Daoy (cell line): ENCODE data around the gene CYP11A1. TPM values are rescaled to one million over a fixed set of nuclear protein-coding genes. Genes with fewer than 3 reads are reported as not detected.

Experiments
- DNase-seq: peaks from one replicate; pipeline ENCODE4 v3.0.0-alpha.2; 2015; ENCODE audit warnings: low read depth
- total RNA-seq: library from RNA; depleted of rRNA; stranded (reverse); fragments of >200 nt; shearing (Covaris generic); gene quantifications from 2 replicates; pipeline ENCODE4 v1.2.3, GENCODE V29; 2014

Gene CYP11A1
- total RNA-seq, 1 experiment from 2014 or later, result 0.06 TPM

- no peak for DNase-seq
Measured at GRCh38 chr15:74347757-74348250, 19.6 kb downstream of the CYP11A1 start.

GRCh38 chr15:74345051-74345450, 22.4 kb downstream of the CYP11A1 start:
- peak; percentile 71 for DNase-seq

- no peak for DNase-seq
Measured at GRCh38 chr15:74343797-74344127, 23.7 kb downstream of the CYP11A1 start.

- no peak for DNase-seq
Measured at GRCh38 chr15:74343127-74343796, 24.2 kb downstream of the CYP11A1 start.

GRCh38 chr15:74340150-74340549, 27.3 kb downstream of the CYP11A1 start:
- no peak for DNase-seq

- no peak for DNase-seq
Measured at GRCh38 chr15:74339371-74339770, 28.1 kb downstream of the CYP11A1 start.

DNA sequence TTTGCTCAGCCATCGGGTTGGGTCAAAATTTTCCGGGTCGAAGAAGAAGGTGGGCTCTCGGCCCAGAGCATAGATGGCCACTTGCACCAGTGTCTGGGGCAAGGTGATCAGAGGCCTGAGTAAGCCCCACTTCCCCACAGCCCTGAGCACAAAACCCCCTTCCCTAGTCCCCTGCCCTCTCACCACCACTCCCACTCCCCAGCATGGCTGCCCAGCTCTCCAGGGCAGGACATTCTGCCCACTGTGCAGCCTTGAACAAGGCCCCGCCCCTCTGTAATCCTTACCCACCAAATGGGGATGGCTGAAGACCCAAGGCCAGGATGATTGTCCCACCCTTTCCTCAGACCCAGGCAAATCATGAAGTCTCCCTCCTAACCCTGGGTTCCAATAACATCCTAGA, 28.8 kb downstream of the CYP11A1 start:
- no peak for DNase-seq

- DNase-seq, result no peak
Measured at GRCh38 chr15:74337607-74338211, 29.7 kb downstream of the CYP11A1 start.

GRCh38 chr15:74337146-74337545, 30.3 kb downstream of the CYP11A1 start:
- no peak for DNase-seq

DNA sequence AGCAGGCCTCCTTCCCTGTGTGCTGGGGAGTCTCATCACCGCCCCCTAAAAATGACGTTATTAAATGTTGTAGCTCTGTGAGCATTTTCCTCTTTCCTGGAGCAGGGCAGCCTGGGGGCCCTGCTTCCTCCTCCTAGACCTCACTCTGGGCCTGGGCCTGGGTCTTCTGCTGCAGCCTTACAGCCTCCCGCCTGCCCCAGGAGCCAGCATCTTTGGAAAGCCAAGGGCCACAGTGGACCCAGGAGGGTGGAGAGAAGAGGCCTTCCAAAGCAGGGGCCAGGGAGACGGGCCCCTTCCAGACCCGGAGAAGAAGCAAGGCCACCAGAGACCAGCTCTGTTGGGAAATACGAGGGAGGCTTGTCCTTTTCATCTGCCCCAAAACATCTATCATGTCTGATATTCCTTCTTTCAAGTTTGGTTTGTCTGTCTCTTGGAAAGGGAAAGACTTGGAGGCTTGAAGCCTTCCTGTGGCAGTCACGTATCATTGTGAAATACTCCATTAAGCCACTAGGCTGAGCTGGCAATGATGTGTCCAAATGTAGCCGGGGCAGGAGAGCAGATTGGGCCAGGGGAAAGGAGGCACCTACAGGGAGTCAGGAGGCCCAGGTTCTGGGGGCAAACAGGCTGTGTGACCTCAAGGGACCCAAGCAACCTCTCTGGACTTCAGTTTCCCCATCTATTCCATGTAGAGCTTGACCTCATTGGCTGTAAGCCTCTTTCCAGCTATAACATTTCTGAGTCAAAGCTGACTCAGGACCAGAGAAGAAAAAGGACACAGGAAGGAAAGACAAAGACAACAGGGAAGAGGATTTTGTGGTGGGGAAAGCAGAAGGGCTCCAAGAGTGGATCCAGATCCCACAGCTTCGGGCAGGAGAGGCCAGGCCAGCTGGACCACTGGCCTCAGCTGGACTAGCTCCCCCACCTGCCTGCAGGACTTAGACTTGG, 31.1 kb downstream of the CYP11A1 start:
- DNase-seq, result no peak

- no peak for DNase-seq
Measured at GRCh38 chr15:74335396-74335795, 32.0 kb downstream of the CYP11A1 start.

- DNase-seq, result no peak
Measured at GRCh38 chr15:74334127-74334526, 33.3 kb downstream of the CYP11A1 start.

GRCh38 chr15:74333662-74334061, 33.8 kb downstream of the CYP11A1 start:
- no peak for DNase-seq

DNA sequence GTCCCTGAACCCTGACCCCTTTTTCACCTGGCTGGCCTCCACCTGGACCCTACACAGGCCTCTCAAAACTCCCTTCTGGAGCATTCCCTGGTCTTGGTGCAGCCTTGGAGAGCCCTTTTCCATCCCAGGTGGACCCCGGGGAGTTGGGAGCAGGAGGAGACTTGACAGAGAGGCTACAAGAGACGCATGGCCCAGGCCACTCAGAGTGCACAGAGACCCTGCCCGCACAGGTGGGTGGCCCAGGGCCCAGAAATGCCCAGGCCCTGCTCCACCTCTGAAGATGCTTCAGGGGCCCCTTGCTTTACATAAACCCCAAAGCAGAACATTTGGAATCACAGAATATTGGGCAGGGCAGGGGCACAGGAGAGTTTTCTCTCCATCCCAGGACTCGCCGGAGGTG, 34.4 kb downstream of the CYP11A1 start:
- no peak for DNase-seq

DNA sequence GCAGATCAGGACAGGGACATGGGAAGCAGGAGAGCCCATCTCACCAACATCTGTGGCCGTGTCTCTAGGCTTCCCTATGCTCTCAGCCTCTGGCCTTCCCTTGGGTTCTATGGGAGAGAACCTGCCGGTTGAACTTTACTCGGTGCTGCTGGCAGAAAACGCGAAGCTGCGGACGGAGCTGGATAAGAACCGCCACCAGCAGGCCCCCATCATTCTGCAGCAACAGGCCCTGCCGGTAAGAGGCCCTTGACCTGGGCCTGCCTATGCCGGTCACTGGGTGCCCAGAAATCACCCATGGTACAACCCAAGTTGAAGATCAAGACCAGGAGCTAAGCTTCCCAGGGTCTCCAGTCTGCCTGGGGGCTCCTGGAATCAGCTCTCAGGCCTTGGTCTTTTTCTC, 34.8 kb downstream of the CYP11A1 start:
- DNase-seq, result no peak

- DNase-seq, result no peak
Measured at GRCh38 chr15:74332011-74332410, 35.4 kb downstream of the CYP11A1 start.

DNA sequence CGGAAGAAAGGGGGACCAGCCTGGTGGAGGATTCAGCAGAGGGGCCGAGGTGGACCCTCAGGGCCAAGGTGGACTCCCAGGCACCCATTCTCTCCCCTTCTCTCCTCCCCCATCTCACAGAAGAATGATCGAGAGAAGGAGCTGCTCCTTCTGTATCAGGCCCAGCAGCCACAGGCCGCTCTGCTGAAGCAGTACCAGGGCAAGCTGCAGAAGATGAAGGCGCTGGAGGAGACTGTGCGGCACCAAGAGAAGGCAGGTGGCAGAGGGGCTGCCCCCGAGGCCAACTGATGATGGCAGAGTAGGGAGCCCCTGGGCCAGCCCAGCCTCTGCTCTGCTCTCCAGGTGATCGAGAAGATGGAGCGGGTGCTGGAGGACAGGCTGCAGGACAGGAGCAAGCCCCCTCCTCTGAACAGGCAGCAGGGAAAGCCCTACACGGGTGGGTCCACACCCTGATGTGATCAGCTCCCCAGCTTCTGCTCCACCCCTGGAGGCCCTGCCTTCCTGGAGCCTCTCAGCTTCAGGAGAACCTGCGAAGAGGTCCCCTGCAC, 36.5 kb downstream of the CYP11A1 start:
- DNase-seq, result no peak

DNA sequence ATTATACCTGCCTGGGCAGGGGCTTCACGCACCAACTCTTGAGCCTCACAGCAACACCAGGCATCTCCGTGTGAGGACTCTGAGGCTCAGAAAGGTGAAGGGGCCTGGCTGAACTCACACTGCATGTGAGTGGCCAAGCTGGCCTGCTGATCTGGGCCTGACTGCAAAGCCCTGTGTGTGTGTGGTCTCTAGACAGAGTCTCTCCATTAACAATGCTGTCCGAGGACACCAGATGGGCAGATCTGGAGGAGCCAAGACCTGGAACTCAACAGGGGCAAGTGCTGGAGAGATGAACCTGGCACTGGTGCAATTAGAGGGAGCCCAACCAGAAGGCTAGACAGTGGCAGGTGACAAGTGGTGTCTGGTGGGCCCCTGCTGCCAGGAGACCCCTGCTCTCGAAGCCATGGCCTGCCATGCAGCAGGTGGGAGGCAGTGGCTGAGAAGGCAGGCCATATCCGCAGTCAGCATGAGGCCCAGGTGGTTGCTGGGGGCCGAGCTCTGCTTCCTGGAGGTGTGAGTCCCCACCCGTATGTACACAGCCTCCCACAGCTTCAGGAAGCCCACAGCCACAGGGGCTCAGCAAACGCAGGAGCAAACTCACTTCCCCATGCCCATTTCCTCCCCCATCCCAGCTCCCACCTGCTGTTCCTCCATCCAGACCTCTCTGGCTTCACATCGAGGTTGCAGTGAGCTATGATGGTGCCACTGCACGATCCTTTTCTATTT, 39.0 kb downstream of the CYP11A1 start:
- no peak for DNase-seq

- DNase-seq, result no peak
Measured at GRCh38 chr15:74327756-74328155, 39.7 kb downstream of the CYP11A1 start.

GRCh38 chr15:74326746-74327145, 40.7 kb downstream of the CYP11A1 start:
- DNase-seq, result no peak

DNA sequence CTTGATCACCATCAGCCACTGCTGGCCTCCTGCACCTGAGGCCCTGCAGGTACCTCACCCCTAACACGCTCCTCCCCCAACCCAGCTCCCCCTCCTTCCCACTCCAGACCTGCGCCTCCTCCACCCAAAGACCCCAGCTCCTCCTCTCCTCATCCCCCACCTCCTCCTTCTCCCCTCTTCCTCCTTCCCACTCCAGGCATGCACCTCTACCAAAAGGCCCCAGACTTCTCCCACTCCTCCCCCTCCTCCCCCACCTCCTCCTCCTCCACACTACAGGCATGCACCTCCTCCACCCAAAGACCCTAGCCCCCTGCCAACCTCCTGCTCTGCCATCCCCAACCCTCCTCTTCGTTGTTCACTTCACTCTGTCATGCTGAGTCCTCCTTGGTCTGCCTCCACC, 42.7 kb downstream of the CYP11A1 start:
- no peak for DNase-seq
